Midbrain (tissue), 1 donor: ENCODE measurements around the gene JUND.

ENCODE experiments used
- DNase-seq: peaks from one replicate; lab custom pipeline; 2025; lab: John Stamatoyannopoulos, UW

Gene JUND

DNA sequence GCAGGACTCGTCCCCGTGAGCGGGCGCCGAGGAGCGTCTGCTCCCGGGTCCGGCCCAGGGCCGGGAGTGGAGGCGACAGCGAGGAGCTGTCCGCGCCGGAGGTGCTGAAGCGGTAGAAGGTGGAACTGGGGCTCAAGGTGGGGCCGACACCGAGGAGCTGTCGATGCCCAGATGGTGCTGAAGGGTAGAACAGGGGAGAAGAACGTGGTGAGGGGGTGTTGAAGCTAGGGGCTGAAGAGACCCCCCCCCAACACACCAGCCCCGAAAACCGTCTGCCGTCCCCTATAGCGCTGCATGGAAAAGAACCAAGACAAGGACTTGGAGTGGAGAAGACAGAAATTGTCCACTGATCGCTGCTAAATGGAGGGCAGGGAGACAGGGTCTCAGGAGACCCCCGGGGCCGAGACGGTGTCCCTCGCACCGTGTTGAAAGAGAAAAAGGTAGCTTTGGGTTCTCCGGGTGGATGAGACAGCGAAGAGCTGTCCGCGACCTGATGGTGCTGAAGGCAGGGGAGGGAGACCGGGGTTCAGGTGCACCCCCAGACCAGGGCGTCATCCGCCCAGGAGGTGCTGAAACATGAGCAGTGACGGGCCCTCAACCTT, 48.1 kb downstream of the JUND start:
- DNase-seq: no peak

DNA sequence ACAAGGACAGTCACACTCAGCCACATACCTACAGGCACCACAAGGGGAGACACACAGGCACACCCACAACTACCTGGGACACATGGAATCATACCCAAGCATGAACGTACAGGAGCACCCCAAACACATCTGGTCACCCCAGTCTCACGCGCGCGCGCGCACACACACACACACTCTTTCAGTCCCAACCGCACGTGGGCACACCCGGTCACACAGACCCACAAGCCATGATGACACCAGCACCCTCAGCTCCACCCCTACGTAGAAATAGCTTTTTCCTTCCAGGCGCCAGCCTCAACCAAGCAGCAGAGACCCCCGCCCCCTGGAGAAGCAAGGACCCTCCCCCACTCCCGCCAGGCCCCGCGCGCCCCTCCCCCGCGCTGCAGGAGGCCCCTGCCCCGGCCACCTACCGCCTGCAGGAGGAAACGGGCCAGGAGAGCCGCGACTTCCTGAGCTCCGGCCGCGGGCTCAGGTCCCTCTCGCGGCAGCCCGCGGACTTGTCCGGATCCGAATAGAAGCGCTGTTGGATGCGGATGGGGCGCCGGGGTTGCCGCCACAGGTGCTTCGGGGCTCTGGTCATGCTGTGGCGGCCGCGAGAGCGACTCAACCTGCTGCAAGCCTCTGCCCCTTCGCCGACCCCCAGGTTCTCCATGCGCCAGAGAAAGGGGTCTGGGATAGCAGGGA, 48.7 kb downstream of the JUND start:
- no peak for DNase-seq

DNA sequence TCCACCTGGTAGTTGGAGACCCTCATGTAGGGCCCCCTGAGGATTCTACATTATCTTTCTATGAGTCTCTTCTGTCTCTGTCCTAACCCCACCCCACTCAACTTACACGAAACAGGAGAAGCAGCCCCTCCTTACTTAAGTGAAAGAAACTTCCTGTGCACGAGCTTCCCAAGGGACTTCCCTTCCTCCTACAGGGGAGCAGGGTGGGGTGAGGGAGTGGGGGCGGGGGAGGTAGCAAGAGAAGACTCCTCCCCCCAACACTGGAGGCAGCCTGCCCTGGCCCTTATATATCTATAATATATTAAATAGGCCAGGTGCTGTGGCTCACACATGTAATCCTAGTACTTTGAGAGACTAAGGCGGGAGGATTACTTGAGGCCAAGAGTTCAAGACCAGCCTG, 49.6 kb downstream of the JUND start:
- no peak for DNase-seq

DNA sequence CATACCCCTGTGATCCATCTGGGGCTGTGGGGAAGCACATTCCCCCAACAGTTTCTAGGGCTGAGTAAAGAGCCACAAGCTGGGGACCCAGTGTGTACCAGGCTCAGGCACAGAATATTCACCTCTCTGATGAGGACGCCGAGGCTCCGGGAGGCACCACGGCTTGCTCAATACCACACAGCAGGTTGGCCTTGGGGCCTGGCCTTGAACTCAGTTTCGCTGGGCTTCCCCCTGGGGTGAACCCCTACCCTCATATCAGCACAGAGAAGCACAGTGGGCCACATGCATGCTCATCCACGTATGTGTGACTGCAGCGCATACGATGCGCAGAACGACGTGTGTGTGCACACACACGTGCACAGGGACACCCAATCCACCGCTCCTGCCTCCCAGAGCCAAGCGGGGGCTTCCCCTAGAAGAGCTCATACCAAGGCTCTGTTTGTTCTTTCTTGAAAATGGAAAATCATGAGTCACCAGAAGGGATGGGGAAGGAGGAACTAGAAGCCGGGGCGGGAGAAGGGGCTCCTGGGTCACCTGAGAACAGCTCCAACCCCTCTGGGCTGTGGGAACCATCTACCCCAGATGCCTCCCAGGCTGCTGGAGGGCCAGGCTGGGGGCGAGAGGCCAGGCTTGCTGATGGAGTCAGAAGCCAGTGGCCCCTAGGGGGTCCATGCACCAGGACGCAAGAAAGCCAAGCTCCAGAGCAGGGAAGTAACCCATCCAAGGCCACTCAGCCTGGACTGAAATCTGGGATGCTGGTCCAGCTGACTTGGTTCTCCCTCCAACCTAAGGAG, 50.3 kb downstream of the JUND start:
- no peak for DNase-seq

DNA sequence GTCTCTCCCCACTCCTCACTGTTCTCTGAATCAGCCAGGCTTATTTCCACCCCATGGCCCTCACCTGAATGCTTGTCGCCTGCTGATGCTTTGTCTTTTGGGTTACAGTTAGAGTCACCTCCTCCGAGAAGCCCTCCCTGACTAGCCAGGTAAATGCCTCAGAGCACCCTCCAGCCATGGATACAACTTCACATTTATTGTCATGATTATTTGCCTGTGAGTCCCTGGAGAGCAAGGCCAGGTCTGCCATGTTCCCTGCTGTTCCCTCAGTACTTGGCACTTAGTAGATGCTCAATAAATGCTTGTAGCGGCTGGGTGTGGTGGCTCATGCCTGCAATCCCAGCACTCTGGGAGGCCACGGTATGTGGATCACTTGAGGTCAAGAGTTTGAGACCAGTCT, 51.5 kb downstream of the JUND start:
- DNase-seq: no peak
